Activated CD4-positive, alpha-beta T cell treated with anti-CD3 and anti-CD28 coated beads, Interleukin-2, amount 50 U/mL, for 24 hours (primary cell): ENCODE data around the gene ACTR1B.
"Not testable (repeated sequence)": the region's sequence is repeated elsewhere in the genome, so short reads cannot be mapped to it uniquely, and the experiment has no call there.

Experiments
- DNase-seq, 2 donors: peaks; one replicate each; pipeline ENCODE4 v3.0.0-alpha.2; 2020; ENCODE audit warnings: low read depth in 1 of 2, low spot score in 1 of 2

ACTR1B gene

DNA sequence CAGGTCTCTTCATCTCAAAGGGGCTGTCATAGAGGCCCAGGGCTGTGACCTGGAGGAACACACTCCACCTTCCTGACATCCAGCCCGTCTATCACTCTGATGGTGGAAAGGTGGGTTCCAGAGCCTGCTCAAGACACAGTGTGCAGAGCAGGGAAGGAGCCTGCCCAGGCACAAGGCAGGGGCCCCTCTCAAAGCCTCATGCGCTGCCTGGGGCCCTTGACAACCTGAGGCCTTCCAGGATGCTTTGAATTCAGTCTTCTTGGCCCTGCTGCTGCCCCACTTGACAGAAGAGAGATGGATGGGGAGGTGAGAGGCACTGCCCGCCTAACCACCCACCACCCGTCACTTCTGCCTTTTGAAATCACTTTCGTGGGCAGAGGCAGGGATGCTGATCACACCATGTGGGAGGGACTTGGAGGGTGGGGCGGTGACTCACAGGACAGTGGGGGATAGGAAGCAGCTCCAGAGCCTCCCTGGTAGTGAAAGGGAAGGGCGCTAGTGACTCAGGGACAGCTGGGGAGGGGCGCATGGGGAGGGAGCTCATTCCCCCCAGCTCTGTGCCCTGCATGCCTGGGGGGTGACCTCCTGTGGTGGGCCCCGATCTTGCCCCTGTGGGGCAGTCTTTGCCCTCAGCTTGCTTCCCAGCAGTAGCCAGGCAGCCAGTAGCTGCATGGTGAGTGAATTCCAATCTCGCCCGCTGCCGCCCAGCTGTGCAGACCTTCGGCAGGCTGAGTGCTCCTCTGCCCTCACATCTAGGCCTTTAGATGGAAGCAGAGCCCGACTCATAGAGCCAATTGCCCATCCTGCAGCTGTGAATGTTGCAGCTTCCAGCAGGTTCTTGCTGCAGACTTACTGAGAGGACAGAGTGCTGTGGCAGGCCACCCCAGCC is 44.7 kb downstream of the ACTR1B start:
- not testable (repeated sequence) for DNase-seq

DNA sequence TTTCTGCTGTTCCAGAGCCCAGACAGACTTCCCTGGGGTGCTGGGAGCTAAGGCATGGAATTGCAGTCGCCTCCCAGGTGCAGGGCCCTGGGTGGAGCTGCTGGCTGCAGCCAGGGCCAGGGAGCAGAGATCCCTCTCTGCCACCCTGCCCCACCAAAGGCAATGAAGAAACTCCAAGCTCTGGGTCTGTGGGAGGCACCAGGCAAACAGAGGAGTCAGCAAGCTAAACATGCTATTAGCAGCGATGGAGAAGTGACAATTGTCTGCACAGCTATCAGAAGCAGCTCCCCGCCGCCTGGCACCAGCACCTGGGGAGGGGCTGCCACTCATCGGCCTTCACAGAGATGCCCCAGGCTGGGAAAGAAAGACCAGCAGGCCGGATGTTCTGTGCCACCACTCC is 45.9 kb downstream of the ACTR1B start:
- DNase-seq: no peak

DNA sequence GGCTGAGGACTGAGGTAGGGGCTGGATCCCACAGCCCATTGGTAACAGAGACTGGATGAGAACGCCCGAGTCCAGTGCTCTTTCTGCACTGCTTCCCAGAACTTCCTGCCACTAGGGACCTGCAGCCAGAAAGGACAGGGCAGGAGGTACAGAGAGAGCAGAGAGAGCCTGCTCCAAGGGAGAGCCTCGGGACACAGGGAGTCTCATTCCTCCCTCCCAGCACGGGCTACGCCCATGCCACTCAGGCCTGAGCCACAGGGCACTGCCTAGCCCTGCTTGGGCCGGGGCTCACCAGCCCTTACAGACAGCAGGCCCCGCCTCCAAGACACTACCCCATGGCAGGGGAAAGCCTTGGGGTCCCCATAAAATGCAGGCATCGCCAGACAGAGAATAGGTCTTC is 48.1 kb downstream of the ACTR1B start:
- DNase-seq: not testable (repeated sequence)

DNA sequence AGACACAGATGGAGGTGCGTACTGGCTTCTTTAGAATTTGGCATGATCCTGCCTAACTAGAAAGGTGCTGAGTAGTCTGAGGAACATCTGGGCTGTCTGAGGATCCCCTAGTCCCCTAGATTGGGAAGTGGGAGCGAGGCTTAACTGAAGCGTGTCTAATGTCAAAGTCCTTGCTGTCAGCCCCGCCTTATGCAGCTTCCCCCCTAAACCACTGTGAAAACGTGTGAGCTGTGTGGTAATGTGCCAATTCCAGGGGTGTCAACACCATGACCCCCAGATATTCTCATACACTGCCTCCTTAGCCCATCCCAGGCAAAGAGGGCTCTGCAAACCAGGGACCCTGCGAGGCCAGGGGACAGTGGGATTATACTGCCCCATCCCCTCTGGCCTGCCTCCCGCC is 51.9 kb downstream of the ACTR1B start:
- DNase-seq: not testable (repeated sequence)

DNA sequence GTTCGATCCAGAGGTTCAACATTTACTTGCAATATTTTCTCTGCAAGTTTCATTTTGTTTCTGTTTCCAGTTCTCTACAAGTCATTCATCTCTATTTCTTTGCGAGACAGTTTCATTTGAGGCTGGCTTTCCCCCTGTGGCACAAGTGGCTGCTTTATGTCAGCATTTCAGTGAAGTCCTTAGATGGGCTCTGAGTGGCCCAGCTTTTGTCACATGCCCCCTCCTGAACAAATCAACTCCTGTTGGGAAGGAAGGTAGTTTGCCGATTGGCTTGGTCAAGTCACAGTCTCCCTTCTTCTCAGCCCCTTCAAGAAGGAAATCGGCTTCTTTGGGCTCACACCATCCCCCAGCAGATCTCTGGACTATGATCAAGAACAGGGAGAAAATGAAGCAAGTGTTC is 55.1 kb downstream of the ACTR1B start:
- not testable (repeated sequence) for DNase-seq
